ENCODE measurements around the gene HOXC5. TPM values are rescaled to one million over a fixed set of nuclear protein-coding genes. Genes with fewer than 3 reads are reported as not detected.

The HOXC5 gene
- total RNA-seq, 1 donor from 2014 or later = not detected

DNA sequence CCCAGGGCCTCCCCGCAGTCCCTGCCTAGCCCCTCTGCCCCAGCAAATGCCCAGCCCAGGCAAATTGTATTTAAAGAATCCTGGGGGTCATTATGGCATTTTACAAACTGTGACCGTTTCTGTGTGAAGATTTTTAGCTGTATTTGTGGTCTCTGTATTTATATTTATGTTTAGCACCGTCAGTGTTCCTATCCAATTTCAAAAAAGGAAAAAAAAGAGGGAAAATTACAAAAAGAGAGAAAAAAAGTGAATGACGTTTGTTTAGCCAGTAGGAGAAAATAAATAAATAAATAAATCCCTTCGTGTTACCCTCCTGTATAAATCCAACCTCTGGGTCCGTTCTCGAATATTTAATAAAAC, 2.4 kb upstream of the HOXC5 start:
- TF ChIP-seq, protein P1, sequence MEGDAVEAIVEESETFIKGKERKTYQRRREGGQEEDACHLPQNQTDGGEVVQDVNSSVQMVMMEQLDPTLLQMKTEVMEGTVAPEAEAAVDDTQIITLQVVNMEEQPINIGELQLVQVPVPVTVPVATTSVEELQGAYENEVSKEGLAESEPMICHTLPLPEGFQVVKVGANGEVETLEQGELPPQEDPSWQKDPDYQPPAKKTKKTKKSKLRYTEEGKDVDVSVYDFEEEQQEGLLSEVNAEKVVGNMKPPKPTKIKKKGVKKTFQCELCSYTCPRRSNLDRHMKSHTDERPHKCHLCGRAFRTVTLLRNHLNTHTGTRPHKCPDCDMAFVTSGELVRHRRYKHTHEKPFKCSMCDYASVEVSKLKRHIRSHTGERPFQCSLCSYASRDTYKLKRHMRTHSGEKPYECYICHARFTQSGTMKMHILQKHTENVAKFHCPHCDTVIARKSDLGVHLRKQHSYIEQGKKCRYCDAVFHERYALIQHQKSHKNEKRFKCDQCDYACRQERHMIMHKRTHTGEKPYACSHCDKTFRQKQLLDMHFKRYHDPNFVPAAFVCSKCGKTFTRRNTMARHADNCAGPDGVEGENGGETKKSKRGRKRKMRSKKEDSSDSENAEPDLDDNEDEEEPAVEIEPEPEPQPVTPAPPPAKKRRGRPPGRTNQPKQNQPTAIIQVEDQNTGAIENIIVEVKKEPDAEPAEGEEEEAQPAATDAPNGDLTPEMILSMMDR (IDR thresholded peaks at IDR 0.05) = no peak
- Mint-ChIP-seq H3K27me3 (ENCODE audit: unreplicated experiment) (peaks cover 84% of the 10 kb centered on the region), H3K27ac (ENCODE audit: unreplicated experiment) (no peak overlapping the region), H3K9me3 (ENCODE audit: unreplicated experiment) (peaks cover 4% of the 10 kb centered on the region), H3K4me3 (ENCODE audit: unreplicated experiment) (no peak overlapping the region), H3K4me1 (ENCODE audit: unreplicated experiment) (peaks cover 23% of the 10 kb centered on the region), H3K36me3 (ENCODE audit: unreplicated experiment) (no peaks in the 10 kb centered on the region)
- no peak for DNase-seq (ENCODE audit: extremely low spot score, unreplicated experiment)

DNA sequence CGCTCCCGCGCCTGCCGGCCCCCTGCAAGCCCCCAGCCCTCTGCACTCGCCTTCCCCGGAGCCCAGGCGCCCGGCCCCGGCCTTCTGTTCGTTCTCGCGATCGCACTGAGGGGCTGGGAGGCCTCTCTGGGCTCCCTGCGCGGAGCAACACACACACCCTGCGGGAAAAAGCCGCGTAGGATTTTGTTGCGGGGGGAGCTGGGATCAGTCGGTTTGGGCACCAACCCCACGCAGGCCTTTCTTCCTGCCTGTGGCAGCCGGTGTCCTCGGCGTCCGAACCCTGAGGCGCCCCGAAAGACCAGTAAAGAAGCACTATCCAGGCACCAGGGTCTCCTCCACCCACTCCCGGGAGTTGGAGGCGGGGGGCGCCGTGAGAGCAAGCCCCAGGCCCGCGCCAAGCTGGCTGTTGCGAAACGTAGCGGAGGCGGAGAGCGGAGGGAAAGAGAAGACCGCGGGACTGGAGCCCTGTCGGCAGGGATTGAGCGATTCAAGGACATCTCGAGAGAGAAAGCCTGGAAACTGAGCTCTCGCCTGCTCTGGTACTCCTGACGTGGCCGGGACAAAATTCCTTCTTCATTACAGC, 1.9 kb upstream of the HOXC5 start:
- Mint-ChIP-seq H3K4me1 (ENCODE audit: unreplicated experiment) (peaks cover 23% of the 10 kb centered on the region), H3K27me3 (ENCODE audit: unreplicated experiment) (peaks cover 84% of the 10 kb centered on the region), H3K27ac (ENCODE audit: unreplicated experiment) (no peak overlapping the region), H3K36me3 (ENCODE audit: unreplicated experiment) (no peaks in the 10 kb centered on the region), H3K9me3 (ENCODE audit: unreplicated experiment) (peaks cover 4% of the 10 kb centered on the region), H3K4me3 (ENCODE audit: unreplicated experiment) (peak overlapping the region; percentile 17)
- TF ChIP-seq, protein P1 (IDR thresholded peaks at IDR 0.05) = no peak
- no peak for DNase-seq (ENCODE audit: extremely low spot score, unreplicated experiment)

DNA sequence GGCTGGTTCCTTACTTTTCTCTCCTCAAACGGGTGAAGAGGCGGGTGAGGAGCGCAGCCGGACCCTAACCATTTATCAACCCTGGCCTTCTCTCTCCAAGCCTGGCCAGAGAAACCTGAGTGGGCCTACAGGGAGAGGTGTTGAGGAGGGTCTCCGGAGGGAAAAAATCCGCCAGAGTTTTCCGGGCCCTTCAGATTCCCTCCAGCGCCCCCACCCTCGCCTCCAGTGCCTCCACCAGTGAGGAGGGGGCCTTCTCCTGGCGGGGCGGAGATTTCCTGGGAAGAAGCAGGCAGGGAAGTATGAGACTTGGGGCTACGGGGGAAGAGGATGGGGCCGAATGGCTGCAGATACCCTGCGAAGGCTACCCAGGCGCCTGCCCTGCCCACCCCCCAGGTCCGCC, 1.4 kb upstream of the HOXC5 start:
- Mint-ChIP-seq H3K4me1 (ENCODE audit: unreplicated experiment) (peaks cover 23% of the 10 kb centered on the region), H3K27ac (ENCODE audit: unreplicated experiment) (no peak overlapping the region), H3K4me3 (ENCODE audit: unreplicated experiment) (no peak overlapping the region), H3K27me3 (ENCODE audit: unreplicated experiment) (peaks cover 85% of the 10 kb centered on the region), H3K9me3 (ENCODE audit: unreplicated experiment) (peaks cover 4% of the 10 kb centered on the region), H3K36me3 (ENCODE audit: unreplicated experiment) (no peaks in the 10 kb centered on the region)
- no peak for DNase-seq (ENCODE audit: extremely low spot score, unreplicated experiment)
- TF ChIP-seq, protein P1 (IDR thresholded peaks at IDR 0.05) = no peak

DNA sequence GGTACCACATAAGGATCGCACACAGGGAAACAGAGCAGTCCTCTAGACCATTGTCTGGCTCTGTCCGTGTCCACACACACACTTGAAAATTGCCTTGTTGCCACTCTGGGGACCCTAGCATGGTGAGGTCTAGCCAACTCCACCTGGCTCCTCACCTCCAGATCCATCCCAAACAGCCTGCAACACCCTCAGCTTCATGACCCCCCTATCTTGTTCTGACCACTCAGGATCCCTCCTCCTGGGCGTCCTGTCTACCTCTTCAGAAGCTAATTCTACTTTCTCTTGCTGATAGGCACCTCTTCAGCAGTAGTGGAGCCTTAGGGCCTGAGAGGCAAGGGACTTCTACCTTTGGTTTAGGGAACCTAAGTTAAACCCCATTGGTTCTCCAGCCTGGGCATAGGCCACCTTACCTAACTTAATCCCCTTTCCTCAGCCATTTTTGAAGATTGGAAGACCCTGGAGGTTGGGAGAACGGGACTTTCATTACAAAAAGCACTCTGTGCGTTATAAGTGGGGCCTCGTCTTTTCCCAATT, 697 bp upstream of the HOXC5 start:
- no peaks in the 10 kb centered on the region for H3K36me3 Mint-ChIP-seq (ENCODE audit: unreplicated experiment)
- H3K9me3 Mint-ChIP-seq (ENCODE audit: unreplicated experiment) = peaks cover 4% of the 10 kb centered on the region
- TF ChIP-seq, protein P1 (IDR thresholded peaks at IDR 0.05) = no peak
- H3K27me3 Mint-ChIP-seq (ENCODE audit: unreplicated experiment) = peaks cover 83% of the 10 kb centered on the region
- H3K4me3 Mint-ChIP-seq (ENCODE audit: unreplicated experiment) = no peak overlapping the region
- no peak for DNase-seq (ENCODE audit: extremely low spot score, unreplicated experiment)
- peaks cover 21% of the 10 kb centered on the region for H3K4me1 Mint-ChIP-seq (ENCODE audit: unreplicated experiment)
- H3K27ac Mint-ChIP-seq (ENCODE audit: unreplicated experiment) = no peak overlapping the region

DNA sequence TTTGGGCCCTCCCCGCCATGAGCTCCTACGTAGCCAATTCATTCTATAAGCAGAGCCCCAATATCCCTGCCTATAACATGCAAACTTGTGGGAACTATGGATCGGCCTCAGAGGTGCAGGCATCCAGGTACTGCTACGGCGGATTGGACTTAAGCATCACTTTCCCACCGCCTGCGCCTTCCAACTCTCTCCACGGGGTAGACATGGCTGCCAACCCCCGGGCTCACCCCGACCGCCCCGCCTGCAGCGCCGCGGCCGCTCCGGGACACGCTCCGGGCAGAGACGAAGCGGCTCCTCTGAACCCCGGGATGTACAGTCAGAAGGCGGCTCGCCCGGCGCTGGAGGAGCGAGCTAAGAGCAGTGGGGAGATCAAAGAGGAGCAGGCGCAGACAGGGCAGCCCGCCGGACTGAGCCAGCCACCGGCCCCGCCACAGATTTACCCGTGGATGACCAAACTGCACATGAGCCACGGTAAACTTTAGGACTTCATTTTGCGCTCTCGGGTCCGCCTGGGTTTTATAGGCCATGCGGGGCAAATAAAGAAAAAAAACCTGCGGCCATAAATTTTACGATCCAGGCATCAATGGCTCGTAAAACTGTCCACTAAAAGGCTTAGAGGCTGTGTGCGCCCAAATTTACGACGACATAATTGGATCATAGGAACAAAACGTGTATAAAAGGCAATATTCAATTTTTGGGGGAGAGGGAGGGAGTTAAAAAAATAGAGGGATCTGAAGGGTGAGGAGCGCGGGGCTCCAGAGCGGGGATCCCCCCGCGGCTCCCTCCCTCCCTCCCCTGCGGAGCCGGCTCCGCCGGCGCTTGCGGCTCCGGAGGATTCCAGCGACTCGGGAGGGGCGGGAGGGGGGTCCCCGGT, 493 bp downstream of the HOXC5 start:
- TF ChIP-seq, protein P1 (IDR thresholded peaks at IDR 0.05) = no peak
- Mint-ChIP-seq H3K27ac (ENCODE audit: unreplicated experiment) (no peak overlapping the region), H3K4me3 (ENCODE audit: unreplicated experiment) (no peak overlapping the region), H3K27me3 (ENCODE audit: unreplicated experiment) (peaks cover 78% of the 10 kb centered on the region), H3K36me3 (ENCODE audit: unreplicated experiment) (no peaks in the 10 kb centered on the region), H3K4me1 (ENCODE audit: unreplicated experiment) (peaks cover 21% of the 10 kb centered on the region), H3K9me3 (ENCODE audit: unreplicated experiment) (peaks cover 4% of the 10 kb centered on the region)
- no peak for DNase-seq (ENCODE audit: extremely low spot score, unreplicated experiment)
